GM19463 (cell line): ENCODE data around the gene R3HCC1L.
A peak's percentile ranks its signal among the peaks of the same experiment; 100 is the strongest.

Experiments used
- ATAC-seq: cut with Tn5 transposase; IDR thresholded peaks from one replicate; pipeline ENCODE4 v1.9.1; 2021; ENCODE audit warnings: mild to moderate bottlenecking, moderate library complexity; ENCODE audit not compliant: unreplicated experiment

R3HCC1L gene

DNA sequence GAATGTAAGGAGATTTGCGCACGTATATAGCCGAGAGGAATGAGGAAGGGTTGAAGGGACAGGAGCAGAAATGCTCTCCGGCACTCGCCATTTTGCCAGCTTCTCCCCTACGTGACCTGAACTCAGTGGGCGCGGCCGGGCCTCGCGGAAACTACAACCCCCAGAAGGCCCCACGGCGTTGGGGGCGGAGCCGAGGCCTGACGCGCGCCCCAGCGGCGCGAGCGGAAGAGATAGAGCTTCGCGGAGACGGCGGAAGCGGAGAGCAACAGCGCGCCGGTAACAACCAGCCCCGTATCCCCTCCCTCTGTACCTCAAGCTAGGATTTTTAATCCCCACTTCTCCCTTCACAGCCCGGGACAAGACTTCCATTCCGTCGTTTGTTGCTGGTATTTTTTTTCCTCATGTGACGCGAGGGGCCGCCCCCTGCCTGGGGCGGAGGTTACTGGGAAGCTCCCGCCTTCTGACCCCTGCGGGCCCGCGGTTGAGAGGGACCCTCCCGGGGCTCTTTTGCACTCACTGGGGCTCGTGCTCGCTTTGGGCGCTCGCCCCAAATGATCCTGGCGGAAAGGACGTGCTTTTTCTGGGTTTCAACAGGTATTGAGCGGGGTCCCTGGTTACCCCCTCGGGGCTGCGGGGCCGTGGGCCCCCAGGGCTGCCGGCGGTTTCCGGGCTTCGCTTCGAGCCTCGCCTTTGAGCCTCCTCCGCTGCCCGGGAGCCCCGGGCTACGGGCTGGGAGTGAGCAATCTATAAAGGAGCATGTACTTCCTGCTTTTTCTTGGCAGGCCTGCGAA is at the start of gene R3HCC1L:
Gene R3HCC1L, plus strand, starts transcription at position 227 of the 791 bp plus-strand sequence. CDS start 73,458 bp downstream, outside the sequence.
- ATAC-seq: peak; percentile 80

DNA sequence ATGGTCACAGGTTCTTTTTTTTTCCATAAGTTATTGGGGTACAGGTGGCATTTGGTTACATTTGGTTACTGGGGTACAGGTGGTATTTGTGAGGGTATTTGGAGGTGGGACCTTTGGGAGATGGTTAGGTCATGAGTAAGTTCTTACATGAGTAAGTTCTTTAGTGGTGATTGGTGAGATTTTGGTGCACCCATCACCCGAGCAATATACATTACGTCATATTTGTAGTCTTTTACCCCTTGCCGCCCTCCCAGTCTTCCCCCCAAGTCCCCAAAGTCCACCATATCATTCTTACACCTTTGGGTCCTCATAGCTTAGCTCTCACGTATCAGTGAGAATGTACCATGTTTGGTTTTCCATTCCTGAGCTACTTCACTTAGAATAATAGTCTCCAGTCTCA is 49.2 kb upstream of the R3HCC1L start:
- ATAC-seq: no peak

DNA sequence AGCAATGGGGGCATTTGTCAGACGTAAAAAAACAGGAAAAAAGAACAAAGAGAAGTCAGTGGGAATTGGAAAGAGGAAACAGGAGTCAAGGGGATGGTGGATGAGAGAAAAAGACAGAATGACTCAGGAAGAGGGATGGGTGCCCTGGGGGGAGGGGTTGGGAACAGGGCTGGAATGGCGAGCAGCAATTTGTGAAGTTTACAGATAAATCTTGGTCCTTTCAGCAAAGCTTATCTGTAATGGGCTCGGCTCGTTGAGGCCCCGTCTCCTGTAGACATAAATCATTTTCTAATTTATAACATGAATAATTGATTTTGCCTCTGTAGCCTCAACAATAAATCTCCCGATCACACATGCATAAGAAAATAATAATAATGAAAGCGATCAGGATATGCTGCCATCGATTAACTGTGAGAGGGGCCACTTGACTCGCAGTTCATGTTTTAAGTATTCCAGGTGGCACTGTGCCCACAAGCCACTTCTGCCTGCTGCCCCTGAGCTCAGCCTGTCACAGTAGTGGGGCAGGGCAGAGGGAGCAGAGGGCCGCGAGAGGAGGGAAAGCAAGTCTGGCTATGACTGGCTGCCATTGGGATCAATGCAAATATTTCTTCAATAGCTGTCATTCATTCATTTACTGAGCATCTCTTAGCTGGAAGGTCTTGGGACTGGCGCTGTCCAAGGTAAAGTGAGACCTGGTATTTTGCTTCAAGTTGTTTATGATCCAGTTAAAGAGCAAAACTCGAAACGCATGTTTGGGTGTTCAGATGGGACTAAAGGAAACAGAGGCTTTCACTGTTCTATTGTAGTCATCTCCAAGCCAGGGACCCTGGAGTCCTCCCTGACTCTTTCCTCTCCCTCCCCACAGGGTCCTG is 47.4 kb upstream of the R3HCC1L start:
- no peak for ATAC-seq

DNA sequence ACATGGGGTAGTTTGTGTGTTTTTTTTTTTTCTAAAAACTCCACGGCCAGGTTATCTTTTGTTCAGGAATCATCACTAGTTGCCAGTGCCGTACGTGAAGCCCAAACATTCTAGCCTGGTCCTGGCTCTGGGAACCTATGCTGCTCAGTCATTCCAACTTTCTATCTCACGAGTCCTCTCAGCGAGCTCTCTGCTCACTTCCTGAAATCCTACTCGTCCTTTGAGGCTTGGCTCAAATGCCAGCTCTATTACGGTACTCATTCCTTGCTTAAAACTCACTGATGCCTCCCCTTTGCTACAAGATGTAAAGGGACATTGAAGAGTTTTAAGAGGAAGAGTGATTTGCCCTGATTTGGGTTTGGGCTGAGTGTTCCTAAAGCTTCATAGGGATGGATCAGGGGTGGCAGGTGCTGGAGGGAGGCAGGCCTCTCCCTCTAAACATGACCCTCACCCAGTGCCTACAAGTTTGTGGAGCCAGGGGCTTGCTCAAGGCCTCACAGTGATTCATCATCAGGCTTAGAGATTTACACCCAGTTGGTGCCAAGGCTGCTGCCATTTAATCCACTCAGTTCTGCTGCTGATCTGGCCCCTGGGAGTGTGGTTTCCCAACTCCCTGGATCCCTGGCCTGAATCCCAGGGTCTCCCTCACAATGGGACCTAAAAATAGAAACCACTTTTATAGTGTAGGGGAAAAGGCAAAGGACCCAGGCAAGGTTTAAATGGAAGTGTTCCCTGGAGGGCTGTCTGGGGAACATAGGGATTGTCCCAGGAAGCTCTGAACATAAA is 46.1 kb upstream of the R3HCC1L start:
- no peak for ATAC-seq

DNA sequence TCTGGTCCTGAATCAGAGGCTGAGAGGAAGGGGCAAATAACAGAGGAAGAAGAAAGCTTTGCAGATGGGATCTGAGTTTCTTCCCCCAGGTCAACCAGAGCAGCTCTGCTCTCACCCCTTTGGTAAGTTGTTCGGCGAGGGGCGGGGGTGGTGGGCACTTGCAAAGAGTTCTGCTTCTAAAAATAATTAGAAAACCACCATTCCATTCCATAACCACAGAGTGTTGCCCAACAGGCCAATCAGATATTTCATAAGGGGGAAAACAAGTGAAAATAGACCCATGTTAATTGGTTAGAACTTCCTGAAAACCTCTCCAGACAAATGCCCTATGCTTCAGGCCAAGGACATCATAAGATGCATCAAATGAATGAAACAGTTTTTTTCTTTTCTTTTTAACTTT is 43.6 kb upstream of the R3HCC1L start:
- no peak for ATAC-seq

DNA sequence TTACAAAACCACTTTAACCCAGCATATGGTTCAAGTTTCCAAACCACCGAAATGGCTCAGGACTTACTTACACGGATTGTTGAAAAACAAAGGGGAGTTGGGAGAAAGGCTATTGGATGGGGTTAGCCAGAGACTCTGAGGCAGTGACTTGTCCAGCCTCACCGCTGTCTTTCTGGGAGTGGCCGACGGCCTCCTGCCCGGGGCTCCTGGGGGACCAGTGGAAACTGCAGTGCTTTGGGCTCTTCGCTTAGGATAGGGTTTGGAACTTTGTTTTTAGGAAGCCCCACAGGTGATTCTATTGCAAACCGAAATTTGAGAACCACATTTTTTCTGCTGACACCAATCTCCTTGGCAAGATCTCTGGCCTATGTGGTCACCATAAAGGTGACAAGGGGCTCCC is 38.1 kb upstream of the R3HCC1L start:
- no peak for ATAC-seq

DNA sequence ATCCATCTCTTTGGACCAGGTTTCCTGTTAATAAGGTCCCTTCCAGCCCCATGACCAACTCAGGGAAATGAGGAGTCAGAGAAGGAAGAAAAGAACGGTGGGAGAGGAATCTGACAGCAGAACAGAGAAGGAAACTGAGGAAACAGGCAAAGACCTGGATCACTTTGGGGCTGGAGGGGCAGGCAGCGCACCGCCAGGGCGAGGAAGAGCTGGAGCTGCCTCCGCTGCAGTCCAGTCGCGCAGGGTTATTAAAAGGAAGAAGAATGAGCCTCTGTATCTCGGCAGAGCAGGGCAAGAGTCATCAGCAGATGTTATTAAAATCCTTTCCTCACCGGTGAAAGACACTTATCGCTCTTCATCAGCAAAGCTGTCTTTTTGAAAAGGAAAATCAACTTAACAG is 37.7 kb upstream of the R3HCC1L start:
- ATAC-seq: no peak

DNA sequence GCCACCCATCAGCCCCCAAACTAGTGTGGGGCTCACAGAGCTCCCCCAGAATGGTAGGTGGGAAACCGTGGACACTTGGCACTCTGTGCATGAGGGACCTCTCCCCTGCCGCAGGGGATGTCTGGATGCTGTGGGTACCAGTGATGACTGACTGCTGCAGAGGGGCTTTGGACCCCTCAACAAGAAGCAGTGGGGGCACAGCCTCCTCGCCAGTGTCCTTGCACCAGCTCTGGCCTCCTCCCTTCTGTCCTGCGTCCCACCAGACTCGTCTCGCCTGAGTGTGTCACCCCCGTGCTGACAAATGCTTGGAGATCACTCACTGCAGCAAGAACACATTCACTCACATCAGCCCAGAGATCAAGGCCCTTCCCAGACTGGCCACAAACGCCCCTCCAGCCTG is 37.3 kb upstream of the R3HCC1L start:
- no peak for ATAC-seq

DNA sequence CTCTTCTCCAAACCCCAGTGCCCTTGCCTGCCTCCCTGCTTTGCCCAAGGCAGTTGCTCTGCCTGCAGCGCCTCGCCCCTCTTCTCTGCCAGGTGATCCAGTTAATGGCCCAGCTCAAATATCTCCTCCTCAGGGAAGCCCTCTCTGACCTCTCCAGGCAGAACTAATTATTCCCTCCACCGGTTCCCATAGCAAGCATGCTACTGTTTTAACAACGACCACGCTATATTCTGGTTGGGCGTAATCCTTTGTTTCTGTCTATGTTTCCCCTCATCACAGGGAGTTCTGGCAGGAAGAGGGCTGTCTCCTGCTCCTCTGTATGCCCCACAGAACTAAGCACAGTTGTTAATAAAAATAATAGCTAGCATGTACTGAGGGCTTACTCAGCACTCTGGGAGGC is 36.8 kb upstream of the R3HCC1L start:
- no peak for ATAC-seq

DNA sequence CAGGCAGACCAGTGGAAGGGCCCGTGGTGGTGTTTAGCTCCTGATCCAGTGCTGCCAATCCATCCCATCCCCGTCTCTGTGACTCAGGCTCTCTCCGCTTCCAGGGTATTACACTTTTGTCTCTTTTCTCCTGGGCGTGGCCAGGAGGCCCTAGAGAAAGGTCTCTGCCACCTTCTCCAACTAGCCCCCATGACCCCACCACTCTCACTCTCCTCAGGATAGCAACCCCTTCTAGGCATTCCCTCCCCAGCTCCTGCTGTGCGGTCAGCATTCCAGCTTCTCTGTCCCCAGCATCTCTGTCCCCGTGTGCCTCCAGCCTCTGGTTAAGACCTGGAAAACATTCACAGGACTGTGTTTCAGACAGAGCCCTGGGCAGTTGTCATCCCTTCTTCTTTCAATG is 36.2 kb upstream of the R3HCC1L start:
- ATAC-seq: no peak

DNA sequence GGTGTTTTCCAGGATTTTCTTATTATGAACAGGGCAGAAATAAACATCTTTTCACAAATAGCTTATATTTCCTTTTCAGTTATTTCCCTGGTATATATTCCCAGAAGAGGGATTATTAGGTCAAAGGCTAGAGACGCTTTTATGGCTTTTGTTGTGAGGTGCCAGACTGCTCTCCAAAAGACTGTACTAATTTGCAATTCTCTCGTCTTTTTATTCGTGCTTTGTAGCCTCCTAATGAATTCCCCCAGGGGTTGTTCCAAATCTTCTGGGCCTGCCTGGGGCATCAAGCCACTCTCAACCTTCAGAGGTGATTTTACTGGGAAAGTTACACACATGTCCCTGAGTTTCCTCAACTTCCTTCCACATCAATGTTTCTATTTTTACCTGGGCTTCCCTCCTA is 34.0 kb upstream of the R3HCC1L start:
- ATAC-seq: no peak

DNA sequence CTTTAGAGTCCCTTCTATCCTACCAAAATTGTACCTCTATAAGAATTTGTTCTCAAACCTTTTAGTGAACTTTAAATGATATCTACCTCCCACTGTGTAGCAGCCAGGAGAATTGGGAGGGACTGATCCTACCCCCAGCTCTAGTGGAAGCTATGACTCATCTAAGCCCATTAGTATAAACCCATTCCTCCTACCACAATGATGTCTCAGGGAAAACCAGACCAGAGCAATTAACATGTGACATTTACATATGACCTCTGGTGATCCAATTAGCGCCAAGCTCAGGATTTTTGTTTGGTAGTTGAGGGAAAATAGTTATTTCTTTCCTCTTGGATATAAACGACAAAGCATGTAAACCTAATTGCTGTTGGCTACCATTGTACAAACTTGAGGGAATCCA is 33.1 kb upstream of the R3HCC1L start:
- ATAC-seq: no peak

DNA sequence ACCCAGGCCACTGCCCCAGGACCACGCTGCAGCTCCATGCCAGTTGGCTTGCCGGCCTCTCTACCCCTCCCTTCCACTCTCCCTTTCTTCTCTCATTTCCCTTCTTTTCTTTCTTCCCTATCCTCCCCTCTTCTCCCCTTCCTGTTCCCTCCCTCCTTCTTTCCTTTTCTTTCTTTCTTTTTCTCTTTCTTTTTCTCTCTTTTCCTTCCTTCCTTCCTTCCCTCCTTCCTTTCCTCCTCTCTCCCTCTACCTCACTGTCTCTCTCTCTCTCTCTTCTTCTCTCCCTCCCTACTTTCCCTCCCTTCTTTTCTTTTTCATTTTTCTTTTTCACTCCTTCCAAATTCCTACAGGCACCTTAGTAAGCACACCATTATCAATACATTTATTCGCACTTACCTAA is 30.3 kb upstream of the R3HCC1L start:
- ATAC-seq: no peak

DNA sequence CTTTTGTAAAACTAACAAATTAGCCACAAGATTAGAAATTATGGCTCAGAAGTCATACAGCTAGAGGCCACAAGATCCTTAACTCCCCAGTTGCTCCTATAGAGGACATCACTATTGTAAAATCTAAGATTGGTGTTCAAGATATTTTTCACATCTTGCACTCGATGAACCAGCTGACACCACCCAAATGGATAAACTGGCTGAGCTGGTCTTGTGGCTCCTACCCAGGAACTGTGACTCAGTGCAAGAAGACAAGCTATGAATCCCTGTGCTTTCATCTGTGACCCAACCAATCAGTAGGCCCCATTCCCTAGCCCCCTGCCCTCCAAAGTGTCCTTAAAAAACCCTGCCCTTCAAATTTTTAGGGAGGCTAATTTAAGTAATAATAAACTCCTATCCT is 27.9 kb upstream of the R3HCC1L start:
- no peak for ATAC-seq

DNA sequence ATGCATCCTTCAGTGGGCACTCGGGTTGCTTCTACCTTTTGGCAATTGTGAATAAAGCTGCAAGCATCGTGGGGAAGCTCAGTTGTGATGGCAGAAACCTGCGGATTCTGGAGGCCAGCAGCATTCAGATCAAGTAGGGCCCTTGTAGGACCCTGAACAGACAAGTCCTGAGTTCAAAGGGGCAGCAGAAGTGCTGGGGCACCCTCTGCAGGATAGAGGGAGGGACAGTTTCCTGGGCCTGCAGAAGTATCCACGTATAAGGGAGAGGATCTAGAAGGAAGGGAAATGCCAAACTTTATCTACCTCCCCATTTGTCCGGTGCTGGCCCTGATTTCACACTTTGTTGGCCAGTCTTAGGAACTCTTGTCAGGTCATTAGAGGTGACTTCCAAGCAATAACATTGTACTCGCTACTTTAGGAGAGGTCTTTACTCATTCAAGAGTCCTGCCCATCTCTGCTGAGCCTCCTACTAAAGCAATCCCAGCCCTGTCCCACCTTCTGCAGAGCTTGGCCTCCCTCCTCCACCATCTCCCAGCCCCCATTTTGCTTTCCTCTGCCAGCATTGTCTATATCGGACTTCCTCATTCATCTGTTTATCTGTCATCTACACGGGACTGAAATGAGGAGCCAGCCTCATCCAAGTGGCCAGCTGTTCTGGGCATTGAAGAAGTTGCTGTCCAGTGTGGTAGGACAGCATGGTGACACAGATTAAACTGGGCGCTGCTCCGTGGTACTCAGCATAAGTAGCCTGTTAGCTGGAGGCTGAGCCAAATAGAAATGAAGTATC is 26.6 kb upstream of the R3HCC1L start:
- no peak for ATAC-seq

DNA sequence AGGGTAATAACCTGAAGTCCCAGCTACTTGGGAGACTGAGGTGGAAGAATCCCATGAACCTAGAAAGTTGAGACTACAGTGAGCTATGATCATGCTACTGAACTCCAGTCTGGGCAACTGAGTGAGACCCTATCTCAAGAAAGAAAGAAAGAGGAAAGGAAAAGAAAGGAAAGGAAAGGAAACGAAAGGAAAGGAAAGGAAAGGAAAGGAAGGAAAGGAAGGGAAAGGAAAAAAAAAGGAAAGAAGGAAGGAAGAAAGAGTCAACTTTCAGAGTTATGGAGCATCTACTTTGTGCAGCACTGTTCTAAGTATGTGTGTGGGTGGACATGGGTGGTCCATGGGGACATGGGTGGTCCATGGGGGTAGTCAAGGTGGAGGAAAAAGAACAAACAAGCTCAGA is 24.1 kb upstream of the R3HCC1L start:
- ATAC-seq: no peak

DNA sequence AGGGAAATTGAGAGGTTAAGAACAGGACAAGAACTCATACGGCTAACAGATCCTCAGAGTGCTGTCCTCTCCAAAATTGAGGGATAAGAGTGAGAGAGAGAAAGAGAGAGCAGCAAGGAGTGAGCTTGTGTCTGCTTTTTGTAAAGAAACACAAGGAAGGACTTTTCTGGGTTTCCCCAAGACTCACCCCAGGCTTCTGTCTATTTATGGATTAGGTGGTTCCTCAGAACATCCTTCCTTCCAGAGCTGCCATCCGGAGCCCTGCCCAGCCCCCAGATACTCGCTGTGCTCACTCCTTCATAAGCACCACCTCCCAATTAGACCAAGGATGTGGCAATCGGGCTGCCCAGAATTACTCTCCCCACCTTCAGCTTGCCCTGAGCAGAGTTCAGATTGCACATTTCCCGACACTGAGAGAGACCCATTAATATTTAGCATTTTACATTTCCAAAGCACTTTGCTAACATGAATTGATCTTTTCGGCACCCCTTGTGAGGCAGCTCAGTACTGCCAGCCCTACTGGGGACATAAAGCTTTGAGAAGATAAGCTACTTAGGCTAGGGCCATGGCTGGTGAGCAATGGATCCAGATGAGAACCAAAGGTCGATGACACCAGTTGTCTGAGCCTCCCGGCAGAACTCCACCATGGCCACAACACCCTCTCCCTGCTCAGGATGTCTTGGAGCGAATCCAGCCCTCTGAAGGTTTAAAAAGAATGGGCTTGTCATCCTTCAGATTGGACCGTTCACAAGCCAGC is 19.2 kb upstream of the R3HCC1L start:
- no peak for ATAC-seq

DNA sequence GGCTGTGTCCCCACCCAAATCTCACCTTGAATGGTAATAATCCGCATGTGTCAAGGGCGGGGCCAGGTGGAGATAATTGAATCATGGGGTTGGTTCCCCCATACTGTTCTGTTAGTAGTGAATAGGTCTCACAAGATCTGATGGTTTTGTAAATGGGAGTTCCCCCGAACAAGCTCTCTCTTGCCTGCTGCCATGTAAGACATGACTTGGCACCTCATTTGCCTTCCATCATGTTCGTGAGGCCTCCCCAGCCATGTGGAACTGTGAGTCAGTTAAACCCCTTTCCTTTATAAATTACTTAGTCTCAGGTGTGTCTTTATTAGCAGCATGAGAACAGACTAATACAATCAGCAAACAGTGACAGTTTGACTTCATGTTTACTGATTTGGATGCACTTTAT is 14.6 kb upstream of the R3HCC1L start:
- no peak for ATAC-seq

DNA sequence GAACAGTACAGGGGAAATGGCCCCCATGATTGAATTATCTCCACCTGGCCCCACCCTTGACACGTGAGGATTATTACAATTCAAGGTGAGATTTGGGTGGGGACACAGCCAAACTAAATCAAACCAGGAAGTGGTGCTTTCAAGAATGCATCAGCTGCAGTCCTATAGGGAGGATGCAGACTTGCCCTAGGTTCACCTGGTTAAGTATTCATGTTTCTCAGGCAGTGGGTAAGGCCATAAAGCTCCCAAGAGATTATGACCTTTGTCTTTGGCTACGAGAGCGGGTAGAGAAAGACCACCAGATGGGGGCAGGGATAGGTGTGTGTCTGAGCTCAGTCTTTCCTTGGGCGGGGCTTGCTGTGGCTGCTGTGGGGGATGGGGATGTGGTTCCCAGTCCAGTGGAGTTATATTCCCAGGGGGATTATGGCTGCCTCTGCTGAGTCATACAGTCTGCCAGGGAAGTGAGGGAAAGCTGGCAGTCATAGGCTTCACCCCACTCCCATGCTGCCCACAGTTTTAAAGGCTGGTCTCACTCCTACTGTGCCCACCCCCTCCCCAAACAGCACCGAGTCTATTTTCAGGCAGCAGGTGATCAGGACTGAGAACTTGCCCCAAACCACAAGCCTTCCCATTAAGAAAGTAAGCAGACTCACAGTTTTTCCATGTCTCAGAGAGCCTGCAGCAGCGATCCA is 8.4 kb upstream of the R3HCC1L start:
- no peak for ATAC-seq
